Natural killer cell treated with Interleukin-12 subunit alpha and Interleukin-12 subunit beta and Interleukin-15 and Interleukin-18, amount 100 ng/mL, for 72 hours (primary cell): ENCODE results near the gene PTPRE. TPM values are rescaled to one million over a fixed set of nuclear protein-coding genes. Genes with fewer than 3 reads are reported as not detected.
"Not testable (repeated sequence)": the region's sequence is repeated elsewhere in the genome, so short reads cannot be mapped to it uniquely, and the experiment has no call there.

Experiments used
- ATAC-seq, 2 donors: fragments of 150-1000 bp; cut with Tn5 transposase in 1 of 2; sonication (Bioruptor Pico), chemical (Tn5 transposase) in 1 of 2; 2 replicates each; pipeline ENCODE4 v1.10.0; 2021
- DNase-seq: peaks from one replicate; pipeline ENCODE4 v3.0.0; 2022; ENCODE audit warnings: low spot score
- H3K27ac Mint-ChIP-seq, 2 donors: 1 replicate in 1 of 2; 2 replicates in 1 of 2; pipeline ENCODE4 v1.8.0; 2022; ENCODE audit warnings: mixed read lengths in 2 of 2, mild to moderate bottlenecking in 1 of 2, moderate library complexity in 1 of 2
- H3K27me3 Mint-ChIP-seq, 2 donors: 1 replicate in 1 of 2; 2 replicates in 1 of 2; pipeline ENCODE4 v1.8.0; 2022; ENCODE audit warnings: mixed read lengths in 2 of 2
- H3K36me3 Mint-ChIP-seq: one replicate; pipeline ENCODE4 v1.8.0; 2022; ENCODE audit warnings: mixed read lengths
- H3K4me1 Mint-ChIP-seq, 2 donors: 1 replicate in 1 of 2; 2 replicates in 1 of 2; pipeline ENCODE4 v1.8.0; 2022; ENCODE audit warnings: low read depth in 2 of 2, mixed read lengths in 2 of 2, mild to moderate bottlenecking in 1 of 2
- H3K4me3 Mint-ChIP-seq: one replicate; pipeline ENCODE4 v1.8.0; 2022; ENCODE audit warnings: mixed read lengths
- H3K9me3 Mint-ChIP-seq: 2 replicates; pipeline ENCODE4 v1.8.0; 2022; ENCODE audit warnings: mixed read lengths
- total RNA-seq, 2 donors: library from RNA; stranded (reverse); gene quantifications; one replicate each; pipeline ENCODE4 v1.2.3, GENCODE V29; 2022

PTPRE gene
- total RNA-seq, 2 donors from 2014 or later = 65.1 to 147 TPM

- Mint-ChIP-seq H3K9me3 (peaks cover 2% of the 10 kb centered on the region), H3K36me3 (peaks cover 6% of the 10 kb centered on the region), H3K27ac (peak overlapping the region; percentile 88 to 96), H3K4me3 (peak overlapping the region; percentile 46), H3K27me3 (peaks cover 0 to 2% of the 10 kb centered on the region in 2 donors), H3K4me1 (peaks cover 45 to 52% of the 10 kb centered on the region in 2 donors)
- ATAC-seq (no peak), DNase-seq (no peak)
These were observed 76.6 kb downstream of the PTPRE start for GRCh38 chr10:127983344-127984100.

GRCh38 chr10:127984945-127985344, 78.0 kb downstream of the PTPRE start:
- H3K4me1 Mint-ChIP-seq = peaks cover 47 to 56% of the 10 kb centered on the region in 2 donors
- peaks cover 2% of the 10 kb centered on the region for H3K9me3 Mint-ChIP-seq
- H3K36me3 Mint-ChIP-seq = peaks cover 6% of the 10 kb centered on the region
- ATAC-seq (no peak), DNase-seq (no peak)
- peak overlapping the region; percentile 56 for H3K4me3 Mint-ChIP-seq
- peaks cover 0 to 2% of the 10 kb centered on the region in 2 donors for H3K27me3 Mint-ChIP-seq
- H3K27ac Mint-ChIP-seq = peak overlapping the region; percentile 88 to 96

GRCh38 chr10:127986531-127987466, 79.9 kb downstream of the PTPRE start:
- Mint-ChIP-seq H3K27me3 (peaks cover 0 to 2% of the 10 kb centered on the region in 2 donors), H3K4me1 (peaks cover 59 to 72% of the 10 kb centered on the region in 2 donors), H3K9me3 (peaks cover 2% of the 10 kb centered on the region), H3K27ac (peak overlapping the region; percentile 88 to 96), H3K4me3 (peak overlapping the region; percentile 45), H3K36me3 (peaks cover 6% of the 10 kb centered on the region)
- DNase-seq = peak; percentile 75
- peak; percentile 63 to 73 for ATAC-seq

GRCh38 chr10:127987467-127988380, 80.8 kb downstream of the PTPRE start:
- peaks cover 61 to 78% of the 10 kb centered on the region in 2 donors for H3K4me1 Mint-ChIP-seq
- DNase-seq = peak; percentile 65
- peaks cover 0 to 2% of the 10 kb centered on the region in 2 donors for H3K27me3 Mint-ChIP-seq
- H3K9me3 Mint-ChIP-seq = peaks cover 2% of the 10 kb centered on the region
- no peak for ATAC-seq
- peak overlapping the region; percentile 88 to 96 for H3K27ac Mint-ChIP-seq
- peak overlapping the region; percentile 45 for H3K4me3 Mint-ChIP-seq
- H3K36me3 Mint-ChIP-seq = peaks cover 6% of the 10 kb centered on the region

GRCh38 chr10:127989481-127990012, 82.6 kb downstream of the PTPRE start:
- peaks cover 4% of the 10 kb centered on the region for H3K36me3 Mint-ChIP-seq
- no peak for ATAC-seq
- H3K4me1 Mint-ChIP-seq = peaks cover 59 to 75% of the 10 kb centered on the region in 2 donors
- no peak for DNase-seq
- H3K27ac Mint-ChIP-seq = peak overlapping the region; percentile 93 to 97
- peaks cover 0 to 2% of the 10 kb centered on the region in 2 donors for H3K27me3 Mint-ChIP-seq
- H3K4me3 Mint-ChIP-seq = peak overlapping the region; percentile 49
- H3K9me3 Mint-ChIP-seq = peaks cover 2% of the 10 kb centered on the region

GRCh38 chr10:127990132-127990788, 83.4 kb downstream of the PTPRE start:
- H3K27ac Mint-ChIP-seq = peak overlapping the region; percentile 93 to 97
- H3K9me3 Mint-ChIP-seq = not testable (repeated sequence)

GRCh38 chr10:127990846-127991542, 84.1 kb downstream of the PTPRE start:
- Mint-ChIP-seq H3K4me3 (peak overlapping the region; percentile 49), H3K9me3 (no peaks in the 10 kb centered on the region), H3K27ac (peak overlapping the region; percentile 93 to 97), H3K4me1 (peaks cover 53 to 66% of the 10 kb centered on the region in 2 donors), H3K36me3 (no peaks in the 10 kb centered on the region), H3K27me3 (no peaks in the 10 kb centered on the region)
- ATAC-seq (peak; percentile 72 to 74), DNase-seq (peak; percentile 80)

More at GRCh38 chr10:127990132-127990788, 83.4 kb downstream of the PTPRE start:
- H3K36me3 Mint-ChIP-seq, H3K27me3 Mint-ChIP-seq: not testable (repeated sequence)
- DNase-seq (peak; percentile 76), ATAC-seq (peak; percentile 81 to 85)
- peak overlapping the region; percentile 49 for H3K4me3 Mint-ChIP-seq
- peaks cover 53 to 70% of the 10 kb centered on the region in 2 donors for H3K4me1 Mint-ChIP-seq

GRCh38 chr10:127991543-127992255, 84.8 kb downstream of the PTPRE start:
- DNase-seq = no peak
- Mint-ChIP-seq H3K27ac (peak overlapping the region; percentile 93 to 97), H3K27me3 (no peaks in the 10 kb centered on the region), H3K9me3 (no peaks in the 10 kb centered on the region), H3K36me3 (no peaks in the 10 kb centered on the region), H3K4me1 (peaks cover 55 to 61% of the 10 kb centered on the region in 2 donors), H3K4me3 (peak overlapping the region; percentile 49)
- ATAC-seq = no peak

GRCh38 chr10:127992376-127992775, 85.5 kb downstream of the PTPRE start:
- Mint-ChIP-seq H3K4me3 (peak overlapping the region; percentile 63), H3K27me3 (peaks cover 0 to under 1% of the 10 kb centered on the region in 2 donors), H3K27ac (peak overlapping the region; percentile 93 to 97), H3K4me1 (peaks cover 49 to 55% of the 10 kb centered on the region in 2 donors), H3K9me3 (no peaks in the 10 kb centered on the region), H3K36me3 (no peaks in the 10 kb centered on the region)
- DNase-seq (no peak), ATAC-seq (no peak)

- peak in 1 of 2 donors; percentile 21 for ATAC-seq
- peak overlapping the region; percentile 93 to 97 for H3K27ac Mint-ChIP-seq
- peaks cover 3 to 8% of the 10 kb centered on the region in 2 donors for H3K27me3 Mint-ChIP-seq
- H3K36me3 Mint-ChIP-seq = no peaks in the 10 kb centered on the region
- no peak for DNase-seq
- H3K4me3 Mint-ChIP-seq = peak overlapping the region; percentile 63
- peaks cover 42 to 51% of the 10 kb centered on the region in 2 donors for H3K4me1 Mint-ChIP-seq
- no peaks in the 10 kb centered on the region for H3K9me3 Mint-ChIP-seq
These were observed 86.3 kb downstream of the PTPRE start for GRCh38 chr10:127993056-127993690.

GRCh38 chr10:127995939-127996338, 89.0 kb downstream of the PTPRE start:
- peaks cover 24 to 30% of the 10 kb centered on the region in 2 donors for H3K4me1 Mint-ChIP-seq
- no peak for DNase-seq
- H3K27me3 Mint-ChIP-seq = peaks cover 14 to 31% of the 10 kb centered on the region in 2 donors
- ATAC-seq = no peak
- H3K36me3 Mint-ChIP-seq = no peaks in the 10 kb centered on the region
- peak overlapping the region in 1 of 2 donors; percentile 25 for H3K27ac Mint-ChIP-seq
- no peak overlapping the region for H3K4me3 Mint-ChIP-seq
- H3K9me3 Mint-ChIP-seq = no peaks in the 10 kb centered on the region
